Measurements from ENCODE around the gene RRAS2. TPM values are rescaled to one million over a fixed set of nuclear protein-coding genes. Genes with fewer than 3 reads are reported as not detected.
"Not testable (repeated sequence)": the region's sequence is repeated elsewhere in the genome, so short reads cannot be mapped to it uniquely, and the experiment has no call there.

Gene RRAS2
- total RNA-seq, 4 donors from 2014 or later = 51.5 to 81.4 (median 66.8) TPM

DNA sequence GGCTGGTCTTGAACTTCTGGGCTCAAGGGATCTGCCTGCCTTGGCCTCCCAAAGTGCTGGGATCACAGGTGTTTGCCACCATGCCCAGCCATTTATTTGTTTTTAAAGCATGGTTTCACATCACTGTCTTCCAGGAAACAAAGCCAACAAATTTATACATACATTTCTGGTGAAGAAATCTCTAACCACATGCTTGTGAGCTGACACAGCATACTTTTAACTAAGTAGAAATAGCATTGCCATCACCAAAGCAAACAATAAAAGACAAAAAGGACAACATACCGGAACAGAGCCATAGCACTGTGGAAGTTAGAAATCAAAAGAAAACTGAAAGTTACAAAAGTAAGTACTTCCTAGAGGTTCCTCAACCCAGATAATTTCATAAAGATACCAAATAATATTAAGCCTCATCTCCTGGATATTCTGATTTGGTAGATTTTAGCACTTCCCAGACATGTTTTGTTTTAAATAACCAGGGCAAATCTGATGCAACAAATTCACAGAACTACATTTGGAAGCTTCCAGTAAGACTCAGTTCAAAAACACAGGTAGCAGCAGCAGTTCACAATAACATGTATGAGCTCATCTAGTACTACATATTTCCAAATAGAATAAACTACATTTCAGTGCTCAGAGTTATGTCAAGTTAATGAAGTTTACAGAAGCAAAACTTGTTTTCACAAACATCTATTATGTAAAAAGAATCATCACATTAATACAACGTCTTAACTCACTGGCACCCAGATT is 70.6 kb downstream of the RRAS2 start:
- intact Hi-C loops (cut with DNase I) = no loop called here
- 63 to 75% methylated on average over 2 of the region's 2 CpGs for WGBS, 2 donors
- H3K36me3 ChIP-seq = no peaks in the 10 kb centered on the region
- no peak for TF ChIP-seq POLR2A (IDR thresholded peaks at IDR 0.05)
- TF ChIP-seq, protein P1, sequence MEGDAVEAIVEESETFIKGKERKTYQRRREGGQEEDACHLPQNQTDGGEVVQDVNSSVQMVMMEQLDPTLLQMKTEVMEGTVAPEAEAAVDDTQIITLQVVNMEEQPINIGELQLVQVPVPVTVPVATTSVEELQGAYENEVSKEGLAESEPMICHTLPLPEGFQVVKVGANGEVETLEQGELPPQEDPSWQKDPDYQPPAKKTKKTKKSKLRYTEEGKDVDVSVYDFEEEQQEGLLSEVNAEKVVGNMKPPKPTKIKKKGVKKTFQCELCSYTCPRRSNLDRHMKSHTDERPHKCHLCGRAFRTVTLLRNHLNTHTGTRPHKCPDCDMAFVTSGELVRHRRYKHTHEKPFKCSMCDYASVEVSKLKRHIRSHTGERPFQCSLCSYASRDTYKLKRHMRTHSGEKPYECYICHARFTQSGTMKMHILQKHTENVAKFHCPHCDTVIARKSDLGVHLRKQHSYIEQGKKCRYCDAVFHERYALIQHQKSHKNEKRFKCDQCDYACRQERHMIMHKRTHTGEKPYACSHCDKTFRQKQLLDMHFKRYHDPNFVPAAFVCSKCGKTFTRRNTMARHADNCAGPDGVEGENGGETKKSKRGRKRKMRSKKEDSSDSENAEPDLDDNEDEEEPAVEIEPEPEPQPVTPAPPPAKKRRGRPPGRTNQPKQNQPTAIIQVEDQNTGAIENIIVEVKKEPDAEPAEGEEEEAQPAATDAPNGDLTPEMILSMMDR (IDR thresholded peaks at IDR 0.05) = no peak
- no peaks in the 10 kb centered on the region for H3K9me3 ChIP-seq
- H3K27me3 ChIP-seq = no peaks in the 10 kb centered on the region
- no peaks in the 10 kb centered on the region for H3K4me1 ChIP-seq
- H3K27ac ChIP-seq = no peak overlapping the region
- no peak for DNase-seq
- no peak overlapping the region for H3K4me3 ChIP-seq (replicated peaks in 1 of 3)

DNA sequence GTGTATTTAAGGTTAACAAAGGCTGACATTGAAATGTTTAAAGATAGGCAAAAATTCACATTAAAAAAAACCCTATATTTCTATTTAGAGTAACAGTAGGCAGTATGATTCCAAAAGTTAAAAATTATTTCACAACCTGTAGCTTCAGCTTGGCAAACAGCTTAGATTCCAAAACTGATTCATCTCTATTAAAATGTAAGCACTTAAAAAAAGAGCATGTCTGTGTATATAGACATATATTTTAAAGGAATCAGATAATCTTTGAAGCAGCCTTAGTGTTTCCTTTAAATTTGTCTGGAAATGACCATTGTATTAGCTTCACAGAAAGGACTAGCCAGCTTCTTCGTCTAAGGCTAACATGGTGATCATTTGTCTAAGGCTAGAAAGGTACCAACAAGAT is 80.1 kb downstream of the RRAS2 start:
- DNase-seq; H3K36me3 ChIP-seq; H3K27ac ChIP-seq; H3K4me1 ChIP-seq; H3K4me3 ChIP-seq (replicated peaks in 1 of 3); H3K27me3 ChIP-seq; intact Hi-C loops (cut with DNase I); H3K9me3 ChIP-seq: not testable (repeated sequence)
- WGBS, 2 donors = 92% methylated on average over 1 of the region's 1 CpG; no CpG with 5 or more reads in 1 of the 2 donors

DNA sequence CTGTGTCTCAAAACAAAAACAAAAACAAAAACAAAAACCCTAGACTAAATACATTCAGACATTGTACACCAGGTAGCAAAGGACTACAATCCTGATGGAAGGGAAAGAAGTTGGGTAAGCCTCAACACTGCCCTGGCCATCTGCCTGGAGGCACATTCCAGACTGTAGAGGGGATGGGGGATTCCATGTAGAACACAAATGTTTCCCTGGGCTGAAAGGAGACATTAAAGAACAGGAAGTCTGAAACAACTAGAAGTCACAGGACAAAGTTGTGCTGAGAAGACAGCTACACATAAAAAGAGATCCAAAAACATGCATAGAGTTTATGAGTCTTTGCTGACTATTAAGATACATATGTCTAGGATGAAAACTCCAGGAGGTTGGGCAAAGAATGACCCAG is 83.9 kb downstream of the RRAS2 start:
- no peak for DNase-seq
- Histone ChIP-seq H3K36me3 (peaks cover 0 to 10% of the 10 kb centered on the region in 2 donors), H3K4me1 (no peaks in the 10 kb centered on the region), H3K27ac (no peak overlapping the region), H3K27me3 (no peaks in the 10 kb centered on the region), H3K9me3 (no peaks in the 10 kb centered on the region), H3K4me3 (replicated peaks in 1 of 3) (no peak overlapping the region)
- intact Hi-C loops (cut with DNase I) = no loop called here
- no peak for TF ChIP-seq POLR2A (IDR thresholded peaks at IDR 0.05)
- TF ChIP-seq, protein P1 (IDR thresholded peaks at IDR 0.05) = no peak

DNA sequence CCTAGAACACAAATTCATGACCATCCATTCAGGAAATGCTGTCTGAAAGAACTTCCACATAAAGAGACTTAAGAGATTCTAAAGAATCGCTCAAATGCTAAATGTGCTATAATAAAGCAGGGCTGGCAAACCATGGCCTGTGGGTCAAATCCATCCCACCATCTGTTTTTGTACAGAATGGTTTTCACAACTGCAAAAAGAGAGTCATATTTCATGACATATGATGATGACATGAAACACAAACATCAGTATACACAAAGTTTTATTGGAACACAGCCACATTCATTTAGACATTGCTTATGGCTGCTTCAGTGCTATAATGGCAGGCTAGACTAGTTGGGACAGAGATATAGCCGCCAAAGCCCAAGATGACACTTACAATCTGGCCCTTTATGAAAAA is 85.1 kb downstream of the RRAS2 start:
- Histone ChIP-seq H3K27ac (no peak overlapping the region), H3K36me3 (peaks cover 0 to under 1% of the 10 kb centered on the region in 2 donors), H3K4me3 (replicated peaks in 1 of 3) (no peak overlapping the region), H3K27me3 (no peaks in the 10 kb centered on the region), H3K9me3 (no peaks in the 10 kb centered on the region), H3K4me1 (no peaks in the 10 kb centered on the region)
- DNase-seq = no peak
- intact Hi-C loops (cut with DNase I) = no loop called here
- 93 to 94% methylated on average over 2 of the region's 2 CpGs for WGBS, 2 donors
- TF ChIP-seq, protein P1 (IDR thresholded peaks at IDR 0.05) = no peak
- no peak for TF ChIP-seq POLR2A (IDR thresholded peaks at IDR 0.05)

DNA sequence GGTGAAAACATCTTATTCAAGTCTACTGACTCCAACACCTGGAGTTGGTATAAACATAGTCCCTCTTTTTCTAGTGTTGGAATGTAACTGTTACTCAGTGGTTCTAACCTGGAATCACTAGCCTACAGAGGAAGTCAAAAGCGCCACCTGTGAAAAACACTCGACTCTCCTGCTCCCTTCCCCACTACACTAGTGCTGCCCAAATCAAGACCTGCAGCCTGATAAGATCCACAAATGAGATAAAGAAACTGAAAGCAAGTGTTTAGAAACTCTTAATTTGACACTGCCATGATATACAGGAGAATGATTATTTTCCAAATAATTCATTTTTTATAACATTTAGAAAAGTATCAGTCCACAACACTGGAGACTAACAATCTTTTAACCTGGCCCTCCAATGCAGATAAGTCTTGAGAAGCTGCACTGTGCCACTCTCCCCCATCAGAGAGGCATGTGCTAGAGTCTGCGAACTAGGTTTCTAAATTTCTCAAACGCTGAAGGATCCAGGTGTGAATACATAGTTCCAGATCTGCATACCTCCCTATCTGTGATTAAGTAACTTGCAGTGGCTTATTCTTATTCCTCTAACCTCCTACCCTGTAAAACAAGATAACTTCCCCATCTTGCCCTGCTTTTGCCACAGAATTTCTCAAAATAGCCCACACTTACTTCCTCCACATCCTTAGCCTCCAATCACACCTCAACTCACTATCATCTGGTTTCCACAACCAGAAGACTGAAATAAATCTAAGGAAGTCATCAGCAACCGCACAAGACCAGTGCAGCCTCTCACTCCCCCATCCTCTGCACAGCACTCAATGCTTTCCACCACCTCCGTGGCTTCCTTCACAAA is 88.1 kb downstream of the RRAS2 start:
- DNase-seq = no peak
- H3K9me3 ChIP-seq = no peaks in the 10 kb centered on the region
- H3K36me3 ChIP-seq = no peaks in the 10 kb centered on the region
- no peak overlapping the region for H3K27ac ChIP-seq
- H3K27me3 ChIP-seq = no peaks in the 10 kb centered on the region
- TF ChIP-seq, protein P1 (IDR thresholded peaks at IDR 0.05) = no peak
- no peak for TF ChIP-seq POLR2A (IDR thresholded peaks at IDR 0.05)
- intact Hi-C loops (cut with DNase I) = no loop called here
- 60 to 66% methylated on average over 6 of the region's 6 CpGs for WGBS, 2 donors
- no peak overlapping the region for H3K4me3 ChIP-seq (replicated peaks in 1 of 3)
- H3K4me1 ChIP-seq = no peaks in the 10 kb centered on the region
